K562 (cell line): Measurements from ENCODE around the gene AZU1. TPM values are rescaled to one million over a fixed set of nuclear protein-coding genes. Genes with fewer than 3 reads are reported as not detected.
A peak's percentile ranks its signal among the peaks of the same experiment; 100 is the strongest.

Source experiments
- ATAC-seq: fragments of 200-7000 bp; cut with Tn5 transposase; 3 replicates; pipeline ENCODE4 v1.9.1; 2020; ENCODE audit warnings: moderate library complexity
- BruUV-seq: library from RNA; stranded (reverse); fragments of 400-500 nt; replicated peaks from 2 replicates; lab custom pipeline; 2021; lab: Mats Ljungman, UMichigan
- CTCF ChIA-PET: fragments of 300-600 bp; formaldehyde crosslinking; extraction: SDS; loops from one replicate; lab custom pipeline; 2021; ENCODE audit warnings: low intra/inter-chr PET ratio; lab: Yijun Ruan, JAX
- POLR2A ChIA-PET: fragments of 300-600, 350-650 bp; sonication (Branson Sonifier 250); formaldehyde crosslinking; extraction: SDS; loops from one replicate; lab custom pipeline; 2021; ENCODE audit warnings: antibody characterized with exemption, inconsistent platforms; lab: Yijun Ruan, JAX
- DNase-seq, 4 experiments: peaks; one replicate each; pipeline versions ENCODE4 v3.0.0 to v3.0.0-alpha.2; 2011 to 2018; ENCODE audit warnings: low spot score in 3 of 4, mixed read lengths in 3 of 4; ENCODE audit errors: extremely low read depth in 1 of 4
- FAIRE-seq: peaks from 2 replicates; lab custom pipeline; 2011; peaks lifted over from hg19 to GRCh38; lab: Jason Lieb, UNC
- H2AFZ ChIP-seq: 2 replicates; pipeline ENCODE4 v1.6.0; 2011; ENCODE audit warnings: low read depth, low read length, control low read depth, inconsistent platforms
- H3K27ac ChIP-seq: fragments of 200-600 bp; 3 replicates; pipeline ENCODE4 v1.8.0; 2011; ENCODE audit warnings: low read depth, mild to moderate bottlenecking, control low read depth, inconsistent platforms, low read length, moderate library complexity, mixed read lengths; ENCODE audit errors: extremely low read depth
- H3K27me3 ChIP-seq, 2 experiments: fragments of 300-600 bp in 1 of 2; 2 replicates in 1 of 2; 3 replicates in 1 of 2; pipeline versions ENCODE4 v1.6.0 to v1.8.0; 2011; ENCODE audit warnings: inconsistent platforms in 2 of 2, low read length in 2 of 2, mild to moderate bottlenecking in 1 of 2, mixed read lengths in 1 of 2, moderate library complexity in 1 of 2; ENCODE audit not compliant: control insufficient read depth in 2 of 2, insufficient read depth in 2 of 2
- H3K36me3 ChIP-seq: fragments of 300-600 bp; 3 replicates; pipeline ENCODE4 v1.8.0; 2011; ENCODE audit warnings: mild to moderate bottlenecking, low read length, inconsistent platforms; ENCODE audit not compliant: control insufficient read depth, insufficient read depth
- H3K4me1 ChIP-seq, 2 experiments: fragments of 200-600 bp in 1 of 2; replicated peaks in 1 of 2; 2 replicates in 1 of 2; 3 replicates in 1 of 2; pipeline versions ENCODE4 v1.5.1 to v1.8.0; 2011; ENCODE audit warnings: inconsistent platforms in 2 of 2, low read length in 2 of 2, mild to moderate bottlenecking in 1 of 2, mixed read lengths in 1 of 2, moderate library complexity in 1 of 2; ENCODE audit not compliant: control insufficient read depth in 2 of 2, insufficient read depth in 2 of 2
- H3K4me2 ChIP-seq: 2 replicates; pipeline ENCODE4 v1.6.1; 2011; ENCODE audit warnings: low read length, control low read depth, inconsistent platforms, mixed read lengths; ENCODE audit not compliant: insufficient read depth
- H3K4me3 ChIP-seq: fragments of 200-600 bp; sonication (generic), shearing (Covaris generic); 2 replicates; pipeline ENCODE4 v1.5.1; 2016; ENCODE audit warnings: control low read depth, inconsistent platforms
- H3K79me2 ChIP-seq: fragments of 200-600 bp; 3 replicates; pipeline ENCODE4 v1.8.0; 2011; ENCODE audit warnings: low read length, inconsistent platforms; ENCODE audit not compliant: control insufficient read depth, insufficient read depth
- H3K9ac ChIP-seq, 2 experiments: 2 replicates each; pipeline versions ENCODE4 v1.6.0 to v1.6.1; 2011; ENCODE audit warnings: low read depth in 2 of 2, low read length in 2 of 2, control low read depth in 1 of 2, inconsistent platforms in 1 of 2, mild to moderate bottlenecking in 1 of 2, mixed read lengths in 1 of 2; ENCODE audit not compliant: insufficient read depth in 1 of 2
- H3K9me1 ChIP-seq: one replicate; pipeline ENCODE4 v1.6.0; 2011; ENCODE audit warnings: inconsistent platforms, mild to moderate bottlenecking, low read length, moderate library complexity; ENCODE audit not compliant: control insufficient read depth, insufficient read depth
- H3K9me3 ChIP-seq: replicated peaks from 2 replicates; pipeline ENCODE4 v1.5.1; 2011; ENCODE audit warnings: low read depth, low read length, inconsistent platforms; ENCODE audit not compliant: control insufficient read depth, insufficient read depth
- H4K20me1 ChIP-seq: replicated peaks from 2 replicates; pipeline ENCODE4 v1.6.1; 2011; ENCODE audit warnings: low read length, inconsistent platforms, mixed read lengths; ENCODE audit not compliant: control insufficient read depth, insufficient read depth
- BCOR ChIP-seq: fragments of 450-650 bp; IDR thresholded peaks from 2 replicates; pipeline ENCODE4 v1.6.1; 2016
- KDM1A ChIP-seq, 2 experiments: fragments of 450-650 bp; IDR thresholded peaks; 2 replicates each; pipeline ENCODE4 v1.6.1; 2016; ENCODE audit warnings: mild to moderate bottlenecking in 2 of 2
- OTX1 ChIP-seq: fragments of 450-650 bp; formaldehyde crosslinking; IDR thresholded peaks from 2 replicates; pipeline ENCODE4 v1.4.0; 2022; ENCODE audit warnings: mild to moderate bottlenecking
- RBM25 ChIP-seq: fragments of 200-400 bp; formaldehyde crosslinking; IDR thresholded peaks from 2 replicates; pipeline ENCODE4 v1.6.1; 2018; ENCODE audit warnings: low read length, low read depth, moderate library complexity; ENCODE audit not compliant: severe bottlenecking
- WGBS: fragments of 100-300 bp; shearing (Covaris generic); methylation state at CpG from one replicate; pipeline ENCODE4 v1.1.6; 2016; ENCODE audit warnings: low coverage, mixed read lengths; ENCODE audit not compliant: insufficient coverage; ENCODE audit errors: missing lambda C conversion rate; 5-methylcytosine and 5-hydroxymethylcytosine counted together
- in situ Hi-C: fragments of 300-500 bp; cut with MboI; formaldehyde crosslinking; loops from 4 replicates; pipeline ENCODE4 v1.15.0; 2018; ENCODE audit warnings: inconsistent platforms, mixed read lengths
- intact Hi-C: fragments of 100-400 bp; cut with micrococcal nuclease; formaldehyde crosslinking; loops from 2 replicates; pipeline ENCODE4 v1.14.2; 2022
- polyA plus RNA-seq, 8 experiments: library from polyadenylated mRNA; depleted of rRNA in 4 of 8; stranded (reverse) in 5 of 8; unstranded in 3 of 8; fragments of >200 nt; fragmentation: Nextera tagmentation in 2 of 8; fragmentation: Illumina TruSeq in 1 of 8; extraction: Ambion mirVana in 2 of 8; extraction: Trizol in 1 of 8; gene quantifications; 2 replicates each; pipeline versions ENCODE4 v1.2.1 to v1.2.3, GENCODE V29; 2011 to 2014; ENCODE audit warnings: inconsistent platforms in 1 of 8, missing spikeins in 1 of 8
- total RNA-seq, 7 experiments: library from RNA; depleted of rRNA in 6 of 7; stranded (reverse); fragments of >200 nt in 6 of 7; fragmentation: Illumina TruSeq in 2 of 7; extraction: Trizol in 2 of 7; gene quantifications; 2 replicates each; pipeline versions ENCODE4 v1.2.1 to v1.2.3, GENCODE V29; 2011 to 2021; ENCODE audit warnings: low replicate concordance in 1 of 7

AZU1 gene
- total and polyA plus RNA-seq, 9 of the 15 experiments (the other 6 are each of a cell fraction or from before 2014, with no cell fraction given), result 0.29 to 1.9 (median 0.59) TPM; not detected in 3

- FAIRE-seq, result no peak
- Histone ChIP-seq H3K36me3 (no peaks in the 10 kb centered on the region), H4K20me1 (no peaks in the 10 kb centered on the region), H2AFZ (no peak overlapping the region), H3K4me2 (no peak overlapping the region), H3K4me1 (peaks cover 18 to 58% of the 10 kb centered on the region in 2 experiments), H3K9me1 (no peaks in the 10 kb centered on the region), H3K79me2 (peaks cover 7% of the 10 kb centered on the region), H3K9me3 (no peaks in the 10 kb centered on the region), H3K4me3 (no peak overlapping the region), H3K9ac (no peak overlapping the region), H3K27ac (no peak overlapping the region), H3K27me3 (no peaks in the 10 kb centered on the region)
- TF ChIP-seq BCOR (peak; percentile 56), KDM1A (IDR thresholded peaks at IDR 0.05) (peak in 1 of 2 experiments; percentile 26; a peak in 2 of 4 replicates), RBM25 (peak; percentile 21), OTX1 (CRISPR knock-in tag) (no peak)
- CTCF ChIA-PET, result interaction anchor here (0.5 kb wide), 1 partner anchor 124 kb away, joined by 3 read pairs; no protein-coding TSS in a partner anchor
- DNase-seq, result no peak
- no TSS peak for BruUV-seq
- in situ Hi-C loops (loop anchor here (5.0 kb wide), 1 partner anchor 91 kb away; no protein-coding TSS in a partner anchor), intact Hi-C loops (no loop called here)
- no peak for ATAC-seq
- POLR2A ChIA-PET, result interaction anchor here (1.0 kb wide), 1 partner anchor 10 kb away, joined by 3 read pairs; no protein-coding TSS in a partner anchor
- WGBS, result 69% methylated on average over 9 of the region's 9 CpGs
Observed at GRCh38 chr19:858284-858683, 30.6 kb downstream of the AZU1 start.
